ENCODE results near the gene LAPTM5. TPM values are rescaled to one million over a fixed set of nuclear protein-coding genes. Genes with fewer than 3 reads are reported as not detected.

LAPTM5 gene
- total and polyA plus RNA-seq, 2 of the 13 experiments (the other 11 are each of a cell fraction or from before 2014, with no cell fraction given), result 0.41 to 0.86 TPM

DNA sequence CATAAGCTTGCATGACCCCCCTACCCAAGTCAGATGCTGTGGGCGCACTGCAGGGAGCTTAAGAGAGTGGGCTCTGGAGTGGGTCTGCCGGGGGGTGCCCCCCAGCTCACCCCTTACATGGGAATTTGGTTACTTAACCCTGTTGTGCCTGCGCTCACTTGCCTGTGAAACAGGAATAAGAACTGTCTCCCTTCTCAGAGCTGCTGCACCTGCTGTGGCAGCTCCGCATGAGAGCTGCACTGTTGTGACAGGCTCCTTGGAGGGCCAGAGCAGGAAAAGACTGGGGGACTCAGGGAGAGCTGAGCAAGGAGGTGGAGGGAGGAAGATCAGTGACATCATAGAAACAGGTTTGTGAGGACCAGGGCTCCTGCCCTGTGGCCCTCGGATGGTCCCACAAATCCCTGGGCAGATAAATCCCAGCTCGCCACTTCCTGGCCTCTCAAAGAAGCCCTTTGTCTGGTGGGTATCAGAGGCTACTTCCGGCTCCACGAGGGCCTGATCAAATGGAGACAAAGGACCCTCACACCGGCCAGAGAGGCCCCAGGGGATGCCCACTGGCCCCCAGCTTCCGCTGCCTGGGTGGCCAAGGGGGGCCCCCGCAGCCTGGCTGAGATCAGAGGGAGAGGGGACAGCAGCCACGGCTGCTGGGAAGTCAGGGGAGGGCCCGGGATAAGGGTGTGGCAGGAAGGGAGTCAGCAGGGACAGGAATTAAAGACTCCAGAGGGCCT, 28.9 kb upstream of the LAPTM5 start (continued):
- TF ChIP-seq, protein P1, sequence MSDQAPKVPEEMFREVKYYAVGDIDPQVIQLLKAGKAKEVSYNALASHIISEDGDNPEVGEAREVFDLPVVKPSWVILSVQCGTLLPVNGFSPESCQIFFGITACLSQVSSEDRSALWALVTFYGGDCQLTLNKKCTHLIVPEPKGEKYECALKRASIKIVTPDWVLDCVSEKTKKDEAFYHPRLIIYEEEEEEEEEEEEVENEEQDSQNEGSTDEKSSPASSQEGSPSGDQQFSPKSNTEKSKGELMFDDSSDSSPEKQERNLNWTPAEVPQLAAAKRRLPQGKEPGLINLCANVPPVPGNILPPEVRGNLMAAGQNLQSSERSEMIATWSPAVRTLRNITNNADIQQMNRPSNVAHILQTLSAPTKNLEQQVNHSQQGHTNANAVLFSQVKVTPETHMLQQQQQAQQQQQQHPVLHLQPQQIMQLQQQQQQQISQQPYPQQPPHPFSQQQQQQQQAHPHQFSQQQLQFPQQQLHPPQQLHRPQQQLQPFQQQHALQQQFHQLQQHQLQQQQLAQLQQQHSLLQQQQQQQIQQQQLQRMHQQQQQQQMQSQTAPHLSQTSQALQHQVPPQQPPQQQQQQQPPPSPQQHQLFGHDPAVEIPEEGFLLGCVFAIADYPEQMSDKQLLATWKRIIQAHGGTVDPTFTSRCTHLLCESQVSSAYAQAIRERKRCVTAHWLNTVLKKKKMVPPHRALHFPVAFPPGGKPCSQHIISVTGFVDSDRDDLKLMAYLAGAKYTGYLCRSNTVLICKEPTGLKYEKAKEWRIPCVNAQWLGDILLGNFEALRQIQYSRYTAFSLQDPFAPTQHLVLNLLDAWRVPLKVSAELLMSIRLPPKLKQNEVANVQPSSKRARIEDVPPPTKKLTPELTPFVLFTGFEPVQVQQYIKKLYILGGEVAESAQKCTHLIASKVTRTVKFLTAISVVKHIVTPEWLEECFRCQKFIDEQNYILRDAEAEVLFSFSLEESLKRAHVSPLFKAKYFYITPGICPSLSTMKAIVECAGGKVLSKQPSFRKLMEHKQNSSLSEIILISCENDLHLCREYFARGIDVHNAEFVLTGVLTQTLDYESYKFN (CRISPR knock-in tag; conservative IDR thresholded peaks at IDR 0.05), result peak; percentile 71
- TF ChIP-seq KDM1A (CRISPR knock-in tag; IDR thresholded peaks at IDR 0.05), result 0 out of 2 replicates have a peak, but pooled peaks have one; percentile 13
- TF ChIP-seq SOX5 (CRISPR knock-in tag; IDR thresholded peaks at IDR 0.05; ENCODE audit: borderline replicate concordance), result peak; percentile 73; the same call in 1 of the 2 replicates
- peak; percentile 93 for TF ChIP-seq SRSF1 (optimal IDR thresholded peaks at IDR 0.05; ENCODE audit: low read depth, low read length)
- TF ChIP-seq ZNF350 (CRISPR knock-in tag; IDR thresholded peaks at IDR 0.05; ENCODE audit: borderline replicate concordance, low read depth), result no peak
- TF ChIP-seq ETV5 (CRISPR knock-in tag; IDR thresholded peaks at IDR 0.05; ENCODE audit: borderline replicate concordance), result peak; percentile 93
- TF ChIP-seq, protein P2, sequence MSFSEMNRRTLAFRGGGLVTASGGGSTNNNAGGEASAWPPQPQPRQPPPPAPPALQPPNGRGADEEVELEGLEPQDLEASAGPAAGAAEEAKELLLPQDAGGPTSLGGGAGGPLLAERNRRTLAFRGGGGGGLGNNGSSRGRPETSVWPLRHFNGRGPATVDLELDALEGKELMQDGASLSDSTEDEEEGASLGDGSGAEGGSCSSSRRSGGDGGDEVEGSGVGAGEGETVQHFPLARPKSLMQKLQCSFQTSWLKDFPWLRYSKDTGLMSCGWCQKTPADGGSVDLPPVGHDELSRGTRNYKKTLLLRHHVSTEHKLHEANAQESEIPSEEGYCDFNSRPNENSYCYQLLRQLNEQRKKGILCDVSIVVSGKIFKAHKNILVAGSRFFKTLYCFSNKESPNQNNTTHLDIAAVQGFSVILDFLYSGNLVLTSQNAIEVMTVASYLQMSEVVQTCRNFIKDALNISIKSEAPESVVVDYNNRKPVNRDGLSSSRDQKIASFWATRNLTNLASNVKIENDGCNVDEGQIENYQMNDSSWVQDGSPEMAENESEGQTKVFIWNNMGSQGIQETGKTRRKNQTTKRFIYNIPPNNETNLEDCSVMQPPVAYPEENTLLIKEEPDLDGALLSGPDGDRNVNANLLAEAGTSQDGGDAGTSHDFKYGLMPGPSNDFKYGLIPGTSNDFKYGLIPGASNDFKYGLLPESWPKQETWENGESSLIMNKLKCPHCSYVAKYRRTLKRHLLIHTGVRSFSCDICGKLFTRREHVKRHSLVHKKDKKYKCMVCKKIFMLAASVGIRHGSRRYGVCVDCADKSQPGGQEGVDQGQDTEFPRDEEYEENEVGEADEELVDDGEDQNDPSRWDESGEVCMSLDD (CRISPR knock-in tag; IDR thresholded peaks at IDR 0.05; ENCODE audit: borderline replicate concordance), result peak; percentile 71; the same call in 1 of the 2 replicates
- no peak for TF ChIP-seq ZNF510 (CRISPR knock-in tag; IDR thresholded peaks at IDR 0.05; ENCODE audit: low read depth)
- peak; percentile 40; the same call in 1 of the 2 replicates for TF ChIP-seq SOX13 (IDR thresholded peaks at IDR 0.05)
- peak in 1 of 2 experiments; percentile 69; a peak in 2 of 4 replicates for TF ChIP-seq SOX13 (CRISPR knock-in tag; conservative IDR thresholded peaks at IDR 0.05 in 1 of 2, IDR thresholded peaks at IDR 0.05 in 1 of 2)
- no peak for TF ChIP-seq JUND (CRISPR knock-in tag; IDR thresholded peaks at IDR 0.05)
- TF ChIP-seq HDAC2 (CRISPR knock-in tag; IDR thresholded peaks at IDR 0.05), result peak; percentile 40; the same call in 1 of the 2 replicates
- TF ChIP-seq RXRB (CRISPR knock-in tag; IDR thresholded peaks at IDR 0.05; ENCODE audit: borderline replicate concordance), result 0 out of 2 replicates have a peak, but pooled peaks have one; percentile 19
- peak; percentile 89 for TF ChIP-seq PHF21A (CRISPR knock-in tag; IDR thresholded peaks at IDR 0.05)
- peak; percentile 78 for TF ChIP-seq GABPB1 (CRISPR knock-in tag; IDR thresholded peaks at IDR 0.05)
- peak; percentile 94 for TF ChIP-seq PATZ1 (CRISPR knock-in tag; IDR thresholded peaks at IDR 0.05)
- TF ChIP-seq SALL1 (CRISPR knock-in tag; IDR thresholded peaks at IDR 0.05), result peak; percentile 30; the same call in 1 of the 2 replicates
- TF ChIP-seq GABPA (IDR thresholded peaks at IDR 0.05; ENCODE audit: low read depth, low read length), result 0 out of 2 replicates have a peak, but pooled peaks have one; percentile 12
- TF ChIP-seq GABPA (CRISPR knock-in tag; IDR thresholded peaks at IDR 0.05; ENCODE audit: low read depth), result peak; percentile 33; the same call in 1 of the 2 replicates
- peak; percentile 25; the same call in 1 of the 2 replicates for TF ChIP-seq FOXA3 (CRISPR knock-in tag; IDR thresholded peaks at IDR 0.05)
- peak; percentile 73 for TF ChIP-seq ELF3 (CRISPR knock-in tag; IDR thresholded peaks at IDR 0.05)
- TF ChIP-seq SMAD9 (CRISPR knock-in tag; IDR thresholded peaks at IDR 0.05), result no peak

Data from HepG2 (cell line).